ENCODE results near the gene TNS1. TPM values are rescaled to one million over a fixed set of nuclear protein-coding genes. Genes with fewer than 3 reads are reported as not detected.

TNS1 gene
- total RNA-seq, 1 donor from 2014 or later: 828 TPM

DNA sequence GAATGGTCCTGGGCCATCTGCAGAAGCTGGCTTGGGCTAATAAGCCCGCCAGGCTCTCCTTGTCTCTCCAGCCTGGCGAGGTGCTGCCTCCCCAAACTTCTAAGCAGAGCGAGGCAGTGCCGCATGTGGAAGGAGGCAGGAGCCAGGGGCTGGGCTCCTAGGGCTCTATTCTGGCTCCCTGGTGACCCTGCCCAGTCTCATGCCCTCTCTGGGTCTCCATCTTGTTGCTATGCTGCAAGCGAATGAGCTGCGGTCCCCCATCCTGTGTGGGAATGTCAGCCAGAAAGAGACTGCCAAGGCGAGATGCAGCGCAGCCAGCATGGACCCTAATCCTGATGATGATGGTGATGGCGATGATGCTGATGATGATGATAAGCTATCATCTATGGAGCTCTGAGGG is 48.7 kb downstream of the TNS1 start:
- no peaks in the 10 kb centered on the region for H3K27me3 ChIP-seq (ENCODE audit: low read depth)
- peak overlapping the region; percentile 91 for H3K27ac ChIP-seq (replicated peaks)
- H3K4me3 ChIP-seq: peak overlapping the region; percentile 7
- intact Hi-C loops (cut with micrococcal nuclease): loop anchor here (5.0 kb wide), 1 partner anchor 33 kb away; no protein-coding TSS in a partner anchor
- no peak for TF ChIP-seq CTCF (IDR thresholded peaks at IDR 0.05; ENCODE audit: borderline replicate concordance)
- DNase-seq: no peak
- peaks cover 98% of the 10 kb centered on the region for H3K4me1 ChIP-seq
- no peaks in the 10 kb centered on the region for H3K36me3 ChIP-seq
- H3K9me3 ChIP-seq (replicated peaks): no peaks in the 10 kb centered on the region

GRCh38 chr2:217953531-217953932 is 49.3 kb downstream of the TNS1 start:
- no peak for DNase-seq
- no peaks in the 10 kb centered on the region for H3K9me3 ChIP-seq (replicated peaks)
- peak overlapping the region; percentile 91 for H3K27ac ChIP-seq (replicated peaks)
- H3K27me3 ChIP-seq (ENCODE audit: low read depth): no peaks in the 10 kb centered on the region
- TF ChIP-seq CTCF (IDR thresholded peaks at IDR 0.05; ENCODE audit: borderline replicate concordance): peak; percentile 34
- intact Hi-C loops (cut with micrococcal nuclease): loop anchor here (5.0 kb wide), 1 partner anchor 34 kb away; no protein-coding TSS in a partner anchor
- H3K4me3 ChIP-seq: peak overlapping the region; percentile 7
- H3K4me1 ChIP-seq: peaks cover 98% of the 10 kb centered on the region
- H3K36me3 ChIP-seq: no peaks in the 10 kb centered on the region

DNA sequence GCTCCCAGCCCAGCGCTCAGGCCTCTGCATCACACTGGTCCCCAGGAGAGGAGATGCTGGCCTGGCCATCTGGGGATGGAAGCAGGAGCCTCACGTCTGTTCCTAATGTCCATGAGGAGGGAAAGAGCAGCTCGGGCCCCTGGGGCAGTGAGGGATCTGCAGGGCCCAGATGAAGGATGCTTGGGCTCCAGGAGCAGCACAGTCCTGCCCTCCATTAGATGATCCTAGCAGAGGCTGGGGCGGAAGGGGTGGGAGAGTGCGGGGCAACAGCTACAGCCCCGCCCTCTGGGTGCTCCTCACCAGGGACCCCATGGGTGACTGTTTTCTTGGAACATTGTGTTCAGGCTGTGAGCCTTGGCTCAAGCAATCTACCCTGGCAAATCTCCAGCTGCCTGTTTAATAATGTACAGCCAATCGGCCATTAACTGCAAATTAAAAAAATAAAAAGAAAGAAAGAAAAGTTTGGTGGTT is 49.7 kb downstream of the TNS1 start:
- no peak for TF ChIP-seq CTCF (IDR thresholded peaks at IDR 0.05; ENCODE audit: borderline replicate concordance)
- intact Hi-C loops (cut with micrococcal nuclease): loop anchor here (5.0 kb wide), 1 partner anchor 34 kb away; no protein-coding TSS in a partner anchor
- no peaks in the 10 kb centered on the region for H3K27me3 ChIP-seq (ENCODE audit: low read depth)
- H3K4me3 ChIP-seq: peak overlapping the region; percentile 7
- H3K4me1 ChIP-seq: peaks cover 98% of the 10 kb centered on the region
- H3K9me3 ChIP-seq (replicated peaks): no peaks in the 10 kb centered on the region
- DNase-seq: peak; percentile 71
- peak overlapping the region; percentile 91 for H3K27ac ChIP-seq (replicated peaks)
- H3K36me3 ChIP-seq: no peaks in the 10 kb centered on the region

GRCh38 chr2:217952409-217952808 is 50.4 kb downstream of the TNS1 start:
- Histone ChIP-seq H3K27me3 (ENCODE audit: low read depth) (no peaks in the 10 kb centered on the region), H3K27ac (replicated peaks) (peak overlapping the region; percentile 91), H3K4me3 (no peak overlapping the region), H3K36me3 (no peaks in the 10 kb centered on the region), H3K9me3 (replicated peaks) (no peaks in the 10 kb centered on the region), H3K4me1 (peaks cover 100% of the 10 kb centered on the region)
- TF ChIP-seq CTCF (IDR thresholded peaks at IDR 0.05; ENCODE audit: borderline replicate concordance): no peak
- DNase-seq: no peak
- intact Hi-C loops (cut with micrococcal nuclease): loop anchor here (5.0 kb wide), 1 partner anchor 35 kb away; no protein-coding TSS in a partner anchor

GRCh38 chr2:217951521-217952247 is 51.1 kb downstream of the TNS1 start:
- Histone ChIP-seq H3K27me3 (ENCODE audit: low read depth) (no peaks in the 10 kb centered on the region), H3K4me1 (peaks cover 96% of the 10 kb centered on the region), H3K9me3 (replicated peaks) (no peaks in the 10 kb centered on the region), H3K27ac (replicated peaks) (peak overlapping the region; percentile 91), H3K4me3 (no peak overlapping the region), H3K36me3 (no peaks in the 10 kb centered on the region)
- intact Hi-C loops (cut with micrococcal nuclease): loop anchor here (5.0 kb wide), 1 partner anchor 36 kb away; no protein-coding TSS in a partner anchor
- DNase-seq: no peak
- no peak for TF ChIP-seq CTCF (IDR thresholded peaks at IDR 0.05; ENCODE audit: borderline replicate concordance)
